DMS153 treated with DMSO at 0.1 percent for 48 hours (cell line): ENCODE results near the gene ANXA8.
A peak's percentile ranks its signal among the peaks of the same experiment; 100 is the strongest.

Source experiments
- DNase-seq: peaks from one replicate; lab custom pipeline; 2025; ENCODE audit not compliant: unreplicated experiment; lab: John Stamatoyannopoulos, UW

ANXA8 gene

GRCh38 chr10:47449102-47449978 lies 34.6 kb downstream of the ANXA8 start:
- DNase-seq = no peak

DNA sequence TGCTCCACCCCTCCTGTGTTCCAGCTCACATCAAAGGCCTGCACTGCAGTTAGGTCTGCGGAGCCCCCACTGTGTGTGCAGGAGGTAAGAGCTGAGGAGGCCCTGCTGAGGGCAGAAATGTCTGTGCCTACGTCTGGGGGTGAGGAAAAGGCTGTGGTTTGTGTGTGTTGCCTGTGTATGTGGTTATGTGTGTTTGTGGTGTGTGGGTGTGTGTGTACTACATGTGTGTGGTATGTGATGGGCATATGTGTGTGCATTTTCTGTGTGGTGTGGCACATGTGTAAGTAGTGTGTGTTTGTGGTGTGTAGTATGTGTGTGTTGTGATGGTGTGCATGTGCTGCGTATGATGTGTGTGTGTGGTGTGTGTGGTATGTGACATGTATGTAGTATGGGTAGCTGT lies 36.2 kb downstream of the ANXA8 start:
- DNase-seq = no peak

- no peak for DNase-seq
Measured at GRCh38 chr10:47447209-47447608, 36.7 kb downstream of the ANXA8 start.

- DNase-seq = no peak
Measured at GRCh38 chr10:47445720-47446119, 38.2 kb downstream of the ANXA8 start.

DNA sequence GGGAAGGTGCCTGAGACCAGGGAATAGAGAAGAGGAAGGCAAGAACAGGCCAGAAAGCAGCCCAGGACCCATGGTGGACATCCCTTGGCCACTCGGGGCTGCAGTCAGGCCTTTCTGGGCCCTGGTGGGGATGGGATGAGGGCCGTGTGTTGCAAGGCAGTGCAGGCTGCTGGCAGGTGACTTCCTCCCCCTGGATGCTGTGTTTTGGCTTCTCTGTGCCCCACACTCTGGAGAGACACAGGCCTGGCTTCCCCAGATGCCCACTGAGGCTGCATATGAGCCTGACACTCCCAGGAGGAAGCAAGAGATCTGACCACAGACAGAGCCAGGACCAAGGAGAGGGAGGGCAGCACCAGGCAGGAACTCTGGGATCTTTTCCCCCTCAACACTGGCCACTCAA lies 39.9 kb downstream of the ANXA8 start:
- DNase-seq = no peak

GRCh38 chr10:47443145-47443544 lies 40.8 kb downstream of the ANXA8 start:
- no peak for DNase-seq

DNA sequence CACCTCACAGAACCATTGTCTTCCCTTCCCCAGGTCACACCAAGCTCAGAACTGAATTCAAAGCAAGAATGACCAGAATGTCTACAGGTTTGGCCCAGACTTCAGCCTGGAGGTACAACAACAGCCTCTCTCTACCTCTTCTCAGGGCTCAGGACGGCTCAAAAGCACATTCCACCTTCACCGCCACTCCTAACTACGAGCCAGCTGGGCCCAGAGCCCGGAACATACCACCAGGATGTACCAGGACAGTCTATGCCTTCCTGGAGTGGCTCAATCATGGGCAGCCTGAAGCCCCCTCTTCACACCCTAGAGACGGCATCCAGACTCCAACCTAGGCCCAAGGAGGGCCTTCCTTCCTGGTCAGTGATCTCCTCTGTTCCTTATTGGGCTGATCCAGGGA lies 41.6 kb downstream of the ANXA8 start:
- no peak for DNase-seq

- DNase-seq = no peak
Measured at GRCh38 chr10:47441938-47442337, 42.0 kb downstream of the ANXA8 start.

DNA sequence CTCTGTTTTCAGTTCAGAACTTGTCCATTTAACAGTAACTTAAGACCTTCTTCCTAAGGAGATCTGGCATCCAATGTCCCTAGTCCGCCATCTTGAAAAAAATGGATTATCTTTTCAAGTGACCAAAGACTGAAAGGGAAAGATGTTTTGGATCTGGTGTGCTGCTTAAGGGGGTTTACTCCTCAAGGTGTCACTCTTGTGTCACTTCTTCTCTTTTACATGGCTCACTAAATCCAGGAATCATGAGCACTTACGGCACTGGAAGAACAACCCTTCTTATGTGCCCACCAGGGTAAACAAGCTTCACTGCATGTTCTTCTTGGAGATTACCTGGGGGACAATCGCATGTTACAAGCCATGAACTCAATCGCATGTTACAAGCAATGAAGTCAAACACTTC lies 43.7 kb downstream of the ANXA8 start:
- DNase-seq = no peak

DNA sequence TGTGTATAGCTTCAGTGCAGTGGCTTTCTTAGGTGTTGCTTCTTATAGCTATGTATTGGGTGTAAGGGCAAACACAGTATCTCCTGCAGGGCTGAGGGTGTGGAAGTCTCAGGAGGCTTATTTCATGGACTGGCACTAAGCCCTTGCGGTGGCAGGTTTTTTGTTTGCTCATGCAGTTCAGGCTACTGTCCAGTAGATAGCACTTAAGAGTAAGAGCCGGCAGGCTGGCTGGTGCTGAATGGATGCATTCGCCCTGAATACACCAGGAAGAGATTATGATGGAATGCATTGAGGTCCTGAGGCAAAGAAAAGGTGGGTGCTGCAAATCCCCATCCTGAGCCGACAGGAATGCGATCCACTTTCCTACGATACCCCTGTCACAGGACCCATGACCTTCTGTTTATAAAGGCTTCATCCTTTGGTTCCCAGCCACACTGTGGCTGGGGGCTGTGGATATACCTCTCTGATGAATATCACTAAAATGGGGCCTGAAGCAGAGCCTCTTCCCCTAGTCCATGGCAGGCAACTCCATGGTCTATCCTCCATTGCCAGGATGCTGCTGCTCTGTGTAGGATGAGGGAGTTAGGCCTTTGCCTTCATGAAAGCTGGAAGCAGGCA lies 44.9 kb downstream of the ANXA8 start:
- peak; percentile 43 for DNase-seq

- no peak for DNase-seq
Measured at GRCh38 chr10:47435081-47435480, 48.8 kb downstream of the ANXA8 start.

GRCh38 chr10:47425813-47426419 lies 58.0 kb downstream of the ANXA8 start:
- no peak for DNase-seq

- no peak for DNase-seq
Measured at GRCh38 chr10:47424231-47424630, 59.7 kb downstream of the ANXA8 start.

GRCh38 chr10:47423476-47423875 lies 60.4 kb downstream of the ANXA8 start:
- DNase-seq = no peak

GRCh38 chr10:47421057-47421952 lies 62.6 kb downstream of the ANXA8 start:
- no peak for DNase-seq

DNA sequence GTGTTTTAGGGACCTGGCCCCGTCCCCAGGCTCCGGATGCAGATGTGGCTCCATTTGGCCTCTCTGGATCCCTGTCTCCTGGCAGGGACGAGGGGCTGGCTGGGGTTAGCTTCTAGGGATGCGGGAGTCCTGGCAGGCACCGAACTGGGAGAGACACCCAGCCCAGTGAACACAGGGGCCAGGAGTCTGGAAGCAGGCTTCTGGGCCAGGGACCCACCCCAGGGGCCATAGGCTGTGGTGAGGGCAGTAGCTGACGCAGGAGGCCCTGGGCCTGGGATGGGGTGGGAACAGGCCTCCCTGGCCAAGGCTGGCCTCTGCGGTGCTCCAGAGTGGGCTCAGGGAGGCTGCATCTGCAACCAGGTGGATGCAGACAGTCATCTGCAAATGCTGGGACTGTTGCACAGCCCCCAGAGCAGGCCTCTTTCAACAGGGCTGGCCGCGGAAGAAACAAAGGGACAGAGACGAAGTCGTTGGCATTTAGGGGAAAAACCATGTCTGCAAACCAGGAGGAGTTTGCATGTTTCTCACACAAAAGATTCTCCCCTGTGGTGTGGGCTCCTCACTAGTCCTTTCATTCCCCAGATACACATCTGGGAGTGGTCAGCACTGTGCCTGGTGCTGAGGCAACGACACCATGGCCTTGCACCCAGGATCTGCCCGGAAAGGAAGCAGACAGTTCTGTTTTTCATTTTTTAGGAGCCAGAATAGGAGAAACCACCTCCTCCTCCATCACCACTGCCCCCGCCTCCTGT lies 63.4 kb downstream of the ANXA8 start:
- no peak for DNase-seq

GRCh38 chr10:47419421-47419820 lies 64.5 kb downstream of the ANXA8 start:
- no peak for DNase-seq

- DNase-seq = no peak
Measured at GRCh38 chr10:47418966-47419365, 64.9 kb downstream of the ANXA8 start.

GRCh38 chr10:47418321-47418720 lies 65.6 kb downstream of the ANXA8 start:
- DNase-seq = no peak
